H1 (cell line): ENCODE data around the gene WDFY4. TPM values are rescaled to one million over a fixed set of nuclear protein-coding genes. Genes with fewer than 3 reads are reported as not detected.

ENCODE experiments used
- CBX5 ChIP-seq: fragments of 300-800, 300-1000 bp; sonication (generic); IDR thresholded peaks from 2 replicates; pipeline ENCODE4 v1.7.1; 2016; ENCODE audit warnings: antibody characterized with exemption, low read length, low read depth
- KDM4A ChIP-seq: IDR thresholded peaks from one replicate; pipeline ENCODE4 v1.7.1; 2012; ENCODE audit warnings: low read depth, mild to moderate bottlenecking, moderate library complexity, low read length, inconsistent platforms; ENCODE audit not compliant: severe bottlenecking
- TCF12 ChIP-seq: IDR thresholded peaks from 2 replicates; pipeline ENCODE4 v1.6.1; 2011; ENCODE audit warnings: low read depth, mild to moderate bottlenecking, low read length
- polyA plus RNA-seq, 7 experiments: library from polyadenylated mRNA; depleted of rRNA in 3 of 7; stranded (reverse) in 5 of 7; unstranded in 2 of 7; fragments of >200 nt in 5 of 7; fragments of 200-250 nt in 2 of 7; gene quantifications; 1 replicate in 5 of 7; 2 replicates in 1 of 7; 4 replicates in 1 of 7; pipeline versions ENCODE4 v1.2.1 to v1.2.3, GENCODE V29; 2011 to 2013; ENCODE audit warnings: missing spikeins in 2 of 7, mixed read lengths in 2 of 7
- total RNA-seq: library from RNA; stranded (reverse); fragmentation: NEBNext Ultra II Directional; extraction: Animal tissue kit (Norgen Biotek cat#: 25700); gene quantifications from 2 replicates; pipeline ENCODE4 v1.2.1, GENCODE V29; 2021

Gene WDFY4
- total and polyA plus RNA-seq, 2 of the 8 experiments (the other 6 are each of a cell fraction or from before 2014, with no cell fraction given): not detected

- TF ChIP-seq KDM4A (no peak), CBX5 (no peak), TCF12 (no peak)
Observed at GRCh38 chr10:48900371-48900801, 215.7 kb downstream of the WDFY4 start (continued).
